ENCODE results near the gene QSOX1. TPM values are rescaled to one million over a fixed set of nuclear protein-coding genes. Genes with fewer than 3 reads are reported as not detected.
A peak's percentile ranks its signal among the peaks of the same experiment; 100 is the strongest.

QSOX1 gene
- total RNA-seq, 4 donors from 2014 or later = 104 to 138 (median 107) TPM

DNA sequence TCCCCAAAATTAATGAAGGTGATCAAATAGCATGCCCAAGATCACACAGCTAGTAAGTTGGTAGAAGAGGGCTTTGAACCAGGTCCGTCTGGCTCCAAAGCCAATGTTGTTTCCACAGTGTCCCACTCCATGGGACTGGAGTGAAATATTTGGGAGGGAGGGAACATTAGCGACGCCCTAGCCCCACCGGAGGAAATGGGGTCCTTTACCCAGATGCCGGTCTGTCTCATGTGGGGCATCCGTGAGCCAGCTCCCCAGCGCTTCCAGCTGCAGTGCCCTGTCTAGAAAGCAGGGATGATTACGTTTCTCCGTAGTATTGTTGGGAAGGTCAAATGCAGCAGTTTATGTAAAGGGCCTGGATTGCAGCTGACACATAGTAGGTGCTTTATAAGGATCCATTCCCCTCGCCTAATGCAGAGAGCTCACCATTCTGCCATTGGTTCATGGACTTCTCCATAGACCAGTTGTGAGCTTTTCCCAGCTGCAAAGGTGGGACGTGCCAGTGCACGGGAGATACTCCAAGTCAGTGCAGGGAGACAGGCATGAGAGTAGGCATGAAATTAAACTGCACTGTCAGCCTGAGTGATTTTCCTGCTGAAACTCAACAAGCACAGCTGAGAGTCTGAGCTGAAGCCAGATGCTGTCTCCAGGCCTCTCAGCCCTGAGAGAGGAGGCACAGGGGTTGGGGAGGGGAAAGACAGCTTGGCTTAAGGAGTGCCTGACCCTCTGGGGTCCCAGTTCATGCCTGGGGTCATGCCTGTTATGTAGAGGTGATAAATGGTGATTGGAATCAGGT, 24.7 kb downstream of the QSOX1 start:
- peaks cover 3 to 10% (median 4%) of the 10 kb centered on the region in 4 donors for H3K4me1 ChIP-seq
- no peak overlapping the region for H3K4me3 ChIP-seq
- intact Hi-C loops (cut with DNase I) = loop anchor here (2.0 to 10.0 kb wide), 3 partner anchors 69 to 309 kb away; partner anchors contain the start of gene CEP350
- H3K27me3 ChIP-seq = no peaks in the 10 kb centered on the region
- 81% methylated on average over 12 of the region's 12 CpGs for WGBS
- TF ChIP-seq, protein P1, sequence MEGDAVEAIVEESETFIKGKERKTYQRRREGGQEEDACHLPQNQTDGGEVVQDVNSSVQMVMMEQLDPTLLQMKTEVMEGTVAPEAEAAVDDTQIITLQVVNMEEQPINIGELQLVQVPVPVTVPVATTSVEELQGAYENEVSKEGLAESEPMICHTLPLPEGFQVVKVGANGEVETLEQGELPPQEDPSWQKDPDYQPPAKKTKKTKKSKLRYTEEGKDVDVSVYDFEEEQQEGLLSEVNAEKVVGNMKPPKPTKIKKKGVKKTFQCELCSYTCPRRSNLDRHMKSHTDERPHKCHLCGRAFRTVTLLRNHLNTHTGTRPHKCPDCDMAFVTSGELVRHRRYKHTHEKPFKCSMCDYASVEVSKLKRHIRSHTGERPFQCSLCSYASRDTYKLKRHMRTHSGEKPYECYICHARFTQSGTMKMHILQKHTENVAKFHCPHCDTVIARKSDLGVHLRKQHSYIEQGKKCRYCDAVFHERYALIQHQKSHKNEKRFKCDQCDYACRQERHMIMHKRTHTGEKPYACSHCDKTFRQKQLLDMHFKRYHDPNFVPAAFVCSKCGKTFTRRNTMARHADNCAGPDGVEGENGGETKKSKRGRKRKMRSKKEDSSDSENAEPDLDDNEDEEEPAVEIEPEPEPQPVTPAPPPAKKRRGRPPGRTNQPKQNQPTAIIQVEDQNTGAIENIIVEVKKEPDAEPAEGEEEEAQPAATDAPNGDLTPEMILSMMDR (IDR thresholded peaks at IDR 0.05) = no peak
- no peak for TF ChIP-seq POLR2A (IDR thresholded peaks at IDR 0.05; ENCODE audit: low read depth)
- TF ChIP-seq POLR2AphosphoS5 (IDR thresholded peaks at IDR 0.05) = no peak
- TF ChIP-seq EP300 (IDR thresholded peaks at IDR 0.05) = no peak
- no peaks in the 10 kb centered on the region for H3K9me3 ChIP-seq
- peaks cover 16 to 48% (median 27%) of the 10 kb centered on the region in 4 donors for H3K36me3 ChIP-seq
- no peak overlapping the region for H3K27ac ChIP-seq (replicated peaks in 1 of 4)
- no peak for DNase-seq (ENCODE audit: extremely low spot score)

DNA sequence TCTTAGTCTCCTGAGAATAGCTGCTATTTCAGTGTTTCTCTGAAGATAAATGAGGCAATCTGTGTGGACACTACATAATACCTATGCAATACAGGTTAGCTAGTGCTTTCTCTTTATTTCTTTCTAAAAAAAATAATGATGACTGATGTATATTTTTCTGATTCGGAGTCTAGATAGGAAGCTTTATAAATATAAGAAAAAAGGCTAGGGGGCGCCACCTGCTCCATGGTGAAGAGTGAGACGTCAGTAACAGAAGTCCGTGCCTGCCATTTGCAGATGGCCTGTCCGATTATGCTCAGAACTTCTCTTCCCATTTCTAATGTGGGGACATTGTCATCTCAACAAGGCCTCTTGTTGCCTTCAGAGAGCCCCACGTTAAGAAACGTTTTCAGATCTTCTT, 26.4 kb downstream of the QSOX1 start:
- DNase-seq (ENCODE audit: extremely low spot score) = no peak
- Histone ChIP-seq H3K9me3 (no peaks in the 10 kb centered on the region), H3K4me1 (peaks cover 0 to 6% (median 0%) of the 10 kb centered on the region in 4 donors), H3K27ac (replicated peaks in 1 of 4) (no peak overlapping the region), H3K4me3 (no peak overlapping the region), H3K27me3 (no peaks in the 10 kb centered on the region), H3K36me3 (peaks cover 30 to 65% (median 42%) of the 10 kb centered on the region in 4 donors)
- TF ChIP-seq, protein P1 (IDR thresholded peaks at IDR 0.05) = peak in 2 of 3 experiments; percentile 18 to 31
- no peak for TF ChIP-seq EP300 (IDR thresholded peaks at IDR 0.05)
- intact Hi-C loops (cut with DNase I) = no loop called here
- 72% methylated on average over 7 of the region's 7 CpGs for WGBS

DNA sequence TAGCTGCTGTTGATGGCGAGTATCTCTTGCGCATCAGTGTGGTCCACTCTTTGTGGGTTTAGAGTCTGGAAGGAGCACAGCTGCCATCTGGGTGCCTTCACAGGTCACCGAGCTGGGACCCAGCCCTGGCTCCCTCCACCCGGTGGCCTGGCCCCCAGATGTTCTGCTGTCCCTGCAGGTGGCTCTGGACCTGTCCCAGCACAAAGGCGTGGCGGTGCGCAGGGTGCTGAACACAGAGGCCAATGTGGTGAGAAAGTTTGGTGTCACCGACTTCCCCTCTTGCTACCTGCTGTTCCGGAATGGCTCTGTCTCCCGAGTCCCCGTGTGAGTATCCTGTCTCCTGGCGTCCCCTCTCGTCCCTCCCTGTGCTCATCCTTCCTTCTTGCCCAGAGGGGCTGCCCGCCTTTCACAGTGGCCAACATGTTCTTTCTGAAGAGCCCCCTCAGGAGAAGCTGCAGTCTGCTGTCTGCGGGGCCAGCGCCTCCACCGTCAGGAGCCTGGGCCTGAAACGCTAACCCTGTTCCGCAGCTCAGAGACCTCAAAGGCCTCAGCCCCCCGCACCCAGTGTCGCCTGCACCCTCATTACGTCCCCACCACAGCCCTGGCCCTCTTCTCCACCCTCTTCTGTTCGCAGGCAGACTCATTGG, 27.4 kb downstream of the QSOX1 start:
- Histone ChIP-seq H3K27ac (replicated peaks in 1 of 4) (no peak overlapping the region), H3K36me3 (peaks cover 36 to 72% (median 53%) of the 10 kb centered on the region in 4 donors), H3K27me3 (no peaks in the 10 kb centered on the region), H3K4me3 (no peak overlapping the region), H3K9me3 (no peaks in the 10 kb centered on the region), H3K4me1 (peaks cover 0 to 6% (median 0%) of the 10 kb centered on the region in 4 donors)
- intact Hi-C loops (cut with DNase I) = no loop called here
- TF ChIP-seq EP300 (IDR thresholded peaks at IDR 0.05) (no peak), POLR2AphosphoS5 (IDR thresholded peaks at IDR 0.05) (no peak), POLR2A (IDR thresholded peaks at IDR 0.05; ENCODE audit: low read depth) (no peak)
- TF ChIP-seq, protein P1 (IDR thresholded peaks at IDR 0.05) = no peak
- WGBS = 95% methylated on average over 23 of the region's 23 CpGs
- DNase-seq (ENCODE audit: extremely low spot score) = no peak

DNA sequence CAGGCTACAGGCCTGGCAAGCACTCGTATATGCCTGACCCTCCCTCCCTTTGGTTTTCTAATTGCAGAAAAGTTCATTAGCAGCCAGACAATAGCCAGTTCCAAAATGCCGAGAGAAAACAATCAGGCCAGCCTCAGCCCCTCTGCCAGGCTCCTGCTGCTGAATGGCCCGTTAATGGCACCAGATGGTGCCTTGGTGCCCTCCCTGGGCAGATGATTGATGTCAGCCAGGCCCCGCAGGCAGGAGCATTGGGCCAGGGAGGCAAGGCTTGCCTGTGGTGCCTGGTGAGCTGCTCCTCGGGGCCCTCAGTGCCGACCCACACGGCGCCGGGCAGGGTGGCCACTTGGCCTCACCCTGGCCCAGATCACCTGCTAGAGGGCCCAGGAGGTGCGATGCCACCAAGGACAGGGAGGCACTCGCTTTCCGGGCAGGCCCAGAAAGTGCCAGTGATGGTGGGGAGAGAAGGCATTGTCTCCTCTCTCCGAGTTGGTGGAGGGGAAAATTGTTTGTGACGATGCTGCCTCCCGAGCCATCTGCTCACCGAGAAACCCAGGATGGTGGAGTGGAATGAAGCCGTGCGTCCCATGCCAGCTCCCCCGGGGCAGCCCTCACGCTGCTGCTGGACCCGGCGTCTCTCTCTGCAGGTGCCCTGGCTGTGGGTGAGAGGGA, 28.1 kb downstream of the QSOX1 start:
- DNase-seq (ENCODE audit: extremely low spot score) = no peak
- Histone ChIP-seq H3K4me3 (no peak overlapping the region), H3K27ac (replicated peaks in 1 of 4) (no peak overlapping the region), H3K4me1 (peaks cover 0 to 6% (median 0%) of the 10 kb centered on the region in 4 donors), H3K27me3 (no peaks in the 10 kb centered on the region), H3K9me3 (no peaks in the 10 kb centered on the region), H3K36me3 (peaks cover 42 to 79% (median 59%) of the 10 kb centered on the region in 4 donors)
- no peak for TF ChIP-seq POLR2AphosphoS5 (IDR thresholded peaks at IDR 0.05)
- TF ChIP-seq, protein P1 (IDR thresholded peaks at IDR 0.05) = no peak
- no peak for TF ChIP-seq POLR2A (IDR thresholded peaks at IDR 0.05; ENCODE audit: low read depth)
- no peak for TF ChIP-seq EP300 (IDR thresholded peaks at IDR 0.05)
- WGBS = 87% methylated on average over 14 of the region's 22 CpGs
- intact Hi-C loops (cut with DNase I) = no loop called here

Data from esophagus muscularis mucosa (tissue), 4 donors.